ENCODE results near the gene CAD.
"Not testable (repeated sequence)": the region's sequence is repeated elsewhere in the genome, so short reads cannot be mapped to it uniquely, and the experiment has no call there.

CAD gene

DNA sequence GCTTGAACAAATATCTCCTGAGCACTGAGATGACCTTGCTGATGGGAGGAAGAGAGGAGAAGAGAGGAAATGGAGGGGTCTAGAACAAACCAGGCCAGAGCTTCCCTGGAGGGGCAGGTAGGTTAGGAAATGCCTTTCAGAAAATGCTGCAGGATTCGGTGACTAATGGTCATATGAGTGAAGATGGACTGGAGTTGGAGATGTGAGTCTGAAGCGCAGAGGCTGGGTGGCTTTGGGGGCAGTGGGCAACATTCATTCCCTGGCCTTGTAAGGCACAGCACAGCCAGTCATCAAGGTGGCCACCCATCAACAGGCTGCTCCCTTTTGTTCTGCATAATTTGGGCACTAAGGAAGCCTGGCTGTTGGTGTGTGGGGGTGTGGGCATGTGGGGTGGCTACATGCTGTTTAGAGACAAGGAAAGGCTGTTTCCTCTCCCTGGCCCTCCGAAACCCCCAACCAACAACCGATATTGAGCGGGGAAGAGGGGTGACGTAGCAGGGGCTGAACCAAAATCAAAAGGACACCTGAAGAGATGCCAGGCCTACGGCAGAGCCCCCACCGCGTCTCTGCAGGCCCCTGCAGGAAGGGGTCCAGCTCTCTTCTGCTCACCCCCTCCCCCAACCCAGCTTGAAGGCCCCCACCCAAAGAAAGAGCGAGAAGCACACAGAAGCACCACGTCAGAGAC is 44.2 kb downstream of the CAD start:
- no peak for DNase-seq

GRCh38 chr2:27261926-27262298 is 44.7 kb downstream of the CAD start:
- DNase-seq: peak in 1 of 3 experiments; percentile 33

DNA sequence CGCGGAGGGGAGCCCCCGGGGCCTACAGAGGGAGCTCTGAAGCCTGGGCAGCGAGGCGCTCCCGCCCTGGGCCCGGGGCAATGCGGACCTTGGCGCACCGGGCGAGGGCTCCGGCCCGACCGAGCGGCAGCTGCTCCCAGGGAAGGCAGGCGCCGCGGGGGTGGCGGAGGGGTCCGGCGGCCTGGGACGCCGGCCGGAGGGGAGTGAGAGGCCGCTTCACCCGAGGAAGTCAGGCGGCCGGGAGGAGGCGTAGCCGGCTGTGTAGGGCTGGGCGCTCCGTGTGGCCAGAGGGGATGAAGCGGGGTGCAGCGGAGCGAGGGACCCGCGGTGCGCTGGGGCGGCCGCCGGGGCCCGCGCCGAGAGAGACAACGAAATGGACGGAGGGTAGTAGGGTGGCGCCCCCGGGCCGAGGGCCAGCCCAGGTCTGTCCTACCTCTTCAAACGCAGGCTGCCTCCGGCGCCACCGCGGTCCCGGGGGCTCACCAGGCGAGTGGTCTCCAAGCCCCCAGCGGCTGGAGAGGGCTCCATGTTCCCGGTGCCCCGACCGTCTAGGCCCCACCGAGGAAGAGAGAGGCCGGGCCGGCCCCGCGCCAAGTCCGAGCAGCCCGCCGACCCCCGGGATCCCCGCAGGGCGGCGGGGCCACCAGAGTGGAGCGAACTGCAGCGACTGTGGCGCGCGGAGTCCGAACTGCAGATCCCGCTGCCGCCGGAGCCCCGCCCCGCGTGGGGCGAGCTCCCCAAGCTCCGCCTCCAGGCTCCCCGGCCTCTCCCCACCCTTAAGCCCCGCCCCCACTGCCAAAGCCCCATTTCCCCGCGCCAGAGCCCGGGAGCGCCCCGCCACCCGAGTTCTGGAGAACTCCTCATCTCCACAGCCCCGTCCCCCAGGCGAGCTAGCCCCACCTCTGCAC is 45.5 kb downstream of the CAD start, which contains the start of gene SLC30A3:
Gene SLC30A3 (minus strand): TSS at position 669 of the 908 bp plus-strand sequence. CDS start 141 bp downstream, at position 528.
- peak; percentile 31 to 61 (median 54) for DNase-seq

DNA sequence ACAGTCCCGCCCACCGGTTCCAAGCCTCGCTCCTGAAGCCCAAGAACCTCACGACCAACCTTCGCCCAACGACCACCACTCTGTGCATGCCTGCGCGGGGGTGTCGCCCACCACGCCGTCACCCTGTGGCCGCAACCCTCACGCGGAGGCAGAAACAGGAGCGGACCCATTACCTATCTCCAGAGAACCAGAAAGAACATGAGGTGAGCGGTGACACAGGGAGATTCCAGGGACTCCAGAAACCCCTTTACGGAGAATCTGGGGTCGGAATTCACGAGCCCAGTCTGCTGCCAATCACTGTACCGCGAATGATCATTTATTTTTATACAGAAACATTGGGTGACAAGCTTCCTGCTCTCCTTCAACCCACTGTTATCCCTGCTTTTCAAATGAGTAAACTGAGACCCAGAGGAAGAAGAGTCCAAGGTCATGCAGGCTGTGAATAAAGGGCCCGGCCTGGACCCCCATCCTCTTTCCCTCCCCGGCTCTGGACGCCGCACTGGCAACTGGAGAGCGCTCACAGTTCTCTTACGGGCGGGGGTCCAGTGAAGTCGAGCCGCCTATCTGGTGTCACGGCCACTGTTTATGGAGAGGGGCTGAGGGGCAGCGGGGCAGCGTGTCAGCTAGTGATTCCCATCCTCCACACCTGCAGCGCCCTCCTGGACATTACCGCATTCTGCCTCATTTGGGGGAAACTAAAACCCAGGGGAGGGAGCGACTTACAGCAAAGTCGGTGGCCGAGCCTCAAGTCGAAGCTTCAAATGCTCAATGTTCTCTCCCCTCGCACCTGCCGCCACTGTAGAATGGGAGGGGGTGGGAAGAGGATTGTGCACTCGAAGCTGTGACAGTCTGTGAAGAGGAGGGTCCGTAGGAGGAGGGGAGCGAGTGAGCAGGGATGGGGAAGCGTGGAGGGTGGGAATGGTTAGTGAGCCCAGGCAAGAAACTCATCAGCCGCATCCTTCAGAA is 46.4 kb downstream of the CAD start:
- DNase-seq: peak; percentile 21 to 63 (median 56)

GRCh38 chr2:27264253-27264752 is 47.1 kb downstream of the CAD start:
- peak in 2 of 3 experiments; percentile 60 to 63 for DNase-seq

- peak; percentile 72 to 90 (median 88) for DNase-seq
Observed at GRCh38 chr2:27264753-27265535, 47.8 kb downstream of the CAD start.

- no peak for DNase-seq
Observed at GRCh38 chr2:27265536-27265870, 48.3 kb downstream of the CAD start.

DNA sequence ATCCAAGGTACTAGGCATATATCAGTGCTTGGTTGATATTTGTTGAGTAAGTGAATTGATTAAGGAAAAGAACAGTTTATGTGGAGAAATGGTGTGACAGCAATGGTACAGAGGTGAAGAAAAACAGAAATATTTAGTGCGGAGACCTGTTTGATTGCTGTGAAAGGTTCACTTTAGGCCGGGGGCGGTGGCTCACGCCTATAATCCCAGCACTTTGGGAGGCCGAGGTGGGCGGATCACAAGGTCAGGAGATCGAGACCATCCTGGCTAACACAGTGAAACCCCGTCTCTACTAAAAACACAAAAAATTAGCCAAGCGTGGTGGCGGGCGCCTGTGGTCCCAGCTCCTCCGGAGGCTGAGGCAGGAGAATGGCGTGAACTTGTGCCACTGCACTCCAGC is 51.1 kb downstream of the CAD start:
- DNase-seq: not testable (repeated sequence)

- no peak for DNase-seq
Observed at GRCh38 chr2:27270131-27270530, 53.0 kb downstream of the CAD start.

GRCh38 chr2:27270670-27271069 is 53.5 kb downstream of the CAD start:
- no peak for DNase-seq

- DNase-seq: no peak
Observed at GRCh38 chr2:27271631-27272340, 54.6 kb downstream of the CAD start.

DNA sequence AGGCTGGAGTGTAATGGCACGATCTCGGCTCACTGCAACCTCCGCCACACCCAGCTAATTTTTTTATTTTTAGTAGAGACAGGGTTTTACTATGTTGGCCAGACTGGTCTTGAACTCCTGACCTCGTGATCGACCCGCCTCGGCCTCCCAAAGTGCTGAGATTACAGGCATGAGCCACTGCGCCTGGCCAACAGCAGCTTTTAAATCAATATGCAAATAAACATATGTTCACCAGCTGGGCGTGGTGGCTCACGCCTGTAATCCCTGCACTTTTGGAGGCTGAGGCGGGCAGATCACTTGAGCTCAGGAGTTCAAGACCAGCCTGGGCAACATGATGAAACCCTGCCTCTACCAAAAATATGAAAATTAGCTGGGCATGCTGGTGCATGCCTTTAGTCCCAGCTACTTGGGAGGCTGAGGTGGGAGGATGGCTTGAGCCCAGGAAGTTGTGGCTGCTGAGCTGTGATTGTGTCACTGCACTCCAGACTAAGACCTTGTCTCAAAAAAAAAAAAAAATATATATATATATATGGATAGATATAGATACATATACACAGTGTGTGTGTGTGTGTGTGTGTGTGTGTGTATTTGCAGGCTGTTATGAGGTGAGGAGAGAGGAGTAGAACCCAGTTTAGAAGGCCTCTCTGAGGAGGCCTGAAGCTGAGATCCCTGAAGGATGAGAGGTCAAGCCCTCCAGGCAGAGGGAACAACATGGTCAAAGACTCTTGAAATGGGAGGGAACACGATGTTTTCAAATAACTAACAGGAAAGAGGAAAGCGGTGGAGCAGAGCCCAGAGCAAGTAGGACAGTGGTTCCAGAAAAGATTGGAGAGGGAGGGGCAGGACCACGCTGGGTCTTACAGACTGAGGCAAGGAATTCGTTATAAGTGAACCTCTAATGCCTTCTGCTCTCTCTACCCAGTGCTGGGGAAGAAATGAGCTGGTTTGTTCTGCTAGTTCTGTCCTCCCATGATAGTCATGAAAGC is 55.7 kb downstream of the CAD start:
- DNase-seq: not testable (repeated sequence)

DNA sequence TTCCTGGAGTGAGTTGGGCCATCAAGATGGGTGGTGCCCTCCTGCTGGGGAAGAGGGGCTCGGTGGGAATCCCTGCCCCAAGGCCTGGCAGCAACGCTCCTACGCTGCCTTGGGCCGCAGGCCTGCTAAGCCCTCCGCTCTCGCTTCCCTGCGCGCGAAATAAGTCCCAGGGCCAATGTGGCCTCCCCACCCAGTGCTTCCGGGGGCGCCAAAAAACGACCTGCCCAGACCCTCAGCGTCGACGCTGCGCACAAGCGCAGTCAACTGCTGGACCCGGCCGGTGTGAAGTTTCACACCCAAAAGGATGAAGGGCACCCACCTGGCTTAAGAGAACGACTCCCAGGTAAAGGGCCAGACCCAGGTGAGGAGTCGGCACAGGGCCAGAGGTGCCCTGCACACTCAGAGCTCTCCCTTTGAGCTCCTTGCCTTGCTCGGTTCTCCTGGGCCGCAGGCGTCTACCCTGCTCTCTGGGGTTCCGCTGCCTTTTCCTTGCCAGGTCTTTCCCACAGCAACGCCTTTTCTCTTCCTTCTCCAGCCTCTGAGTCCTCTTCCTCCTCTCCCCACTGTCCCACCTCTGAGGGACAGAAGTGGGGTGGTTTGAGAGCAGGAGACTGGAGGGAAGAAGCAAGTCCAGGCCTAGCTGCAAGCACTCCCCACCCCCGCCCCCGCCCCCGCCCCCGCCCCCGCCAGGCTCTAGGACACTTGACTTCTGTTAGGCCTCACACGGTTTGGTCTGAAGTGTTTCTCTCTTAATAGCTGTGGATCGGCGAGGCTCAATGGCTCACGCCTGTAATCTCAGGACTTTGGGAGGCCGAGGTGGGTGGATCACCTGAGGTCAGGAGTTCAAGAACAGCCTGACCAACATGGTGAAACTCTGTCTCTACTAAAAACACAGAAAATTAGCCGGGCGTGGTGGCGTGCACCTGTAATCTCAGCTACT is 58.3 kb downstream of the CAD start, which contains the start of gene DNAJC5G:
Gene DNAJC5G (plus strand): TSS at position 223 of the 940 bp plus-strand sequence. CDS start 1,296 bp downstream, outside the sequence.
- no peak for DNase-seq

DNA sequence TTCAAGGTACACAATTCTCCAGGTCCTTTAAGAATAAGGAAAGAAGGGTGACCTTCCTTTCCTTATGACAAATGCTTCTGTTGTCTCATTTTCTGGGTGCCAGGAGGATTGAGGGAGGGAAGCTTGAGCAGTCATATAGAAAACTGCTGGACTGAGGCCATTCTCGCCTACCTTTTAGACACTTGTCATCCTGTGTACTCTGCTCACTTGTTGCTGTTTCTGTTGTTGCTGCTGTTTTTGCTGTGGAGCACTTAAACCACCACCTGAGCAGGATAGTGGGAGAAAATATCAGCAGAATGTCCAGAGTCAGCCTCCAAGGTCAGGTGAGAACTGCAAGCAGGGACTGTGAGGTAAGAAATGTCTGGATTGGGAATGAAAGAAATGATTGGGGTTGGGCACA is 60.8 kb downstream of the CAD start:
- no peak for DNase-seq

DNA sequence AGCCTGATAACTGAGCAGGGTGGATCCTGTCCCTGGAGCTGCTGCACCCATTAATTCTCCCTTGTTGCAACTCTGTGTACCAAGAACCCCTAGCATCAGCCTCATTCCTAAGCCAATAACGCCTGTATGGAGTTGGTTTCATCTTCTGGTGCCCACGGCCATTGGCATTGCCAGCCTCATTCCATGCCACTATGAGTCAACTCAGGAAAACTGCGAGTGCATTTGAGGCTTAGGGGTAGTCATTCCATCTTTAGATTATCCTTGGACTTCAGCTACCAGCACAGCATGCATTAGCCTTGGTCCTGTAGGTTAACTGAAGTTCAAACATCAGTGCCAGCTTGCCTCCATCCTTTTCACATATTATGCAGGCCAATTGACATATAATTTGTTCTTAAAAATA is 63.7 kb downstream of the CAD start:
- no peak for DNase-seq

- DNase-seq: no peak
Observed at GRCh38 chr2:27281442-27281841, 64.3 kb downstream of the CAD start.

- no peak for DNase-seq
Observed at GRCh38 chr2:27281855-27282559, 64.8 kb downstream of the CAD start, which contains the start of gene TRIM54. Gene TRIM54 (plus strand): TSS chr2:27282429. CDS start chr2:27282732, 303 bp downstream.

- DNase-seq: no peak
Observed at GRCh38 chr2:27282892-27283291, 65.7 kb downstream of the CAD start.

Measured in NCI-H1417 (cell line).